ENCODE measurements around the gene TEAD3. TPM values are rescaled to one million over a fixed set of nuclear protein-coding genes. Genes with fewer than 3 reads are reported as not detected.

The TEAD3 gene
- total RNA-seq, 1 donor from 2014 or later, result 43.4 TPM

GRCh38 chr6:35451354-35452182 is 45.3 kb downstream of the TEAD3 start:
- Mint-ChIP-seq H3K9me3 (ENCODE audit: low read depth) (no peaks in the 10 kb centered on the region), H3K36me3 (ENCODE audit: insufficient read depth) (peaks cover 11% of the 10 kb centered on the region), H3K4me3 (ENCODE audit: low read depth) (peak overlapping the region; percentile 72), H3K4me1 (ENCODE audit: low read depth) (peaks cover 7% of the 10 kb centered on the region), H3K27me3 (peaks cover 21% of the 10 kb centered on the region), H3K27ac (no peak overlapping the region)
- DNase-seq (ENCODE audit: low spot score, unreplicated experiment), result no peak
- TF ChIP-seq CTCF (IDR thresholded peaks at IDR 0.05; ENCODE audit: unreplicated experiment), result no peak

GRCh38 chr6:35449287-35449881 is 47.5 kb downstream of the TEAD3 start:
- no peak for DNase-seq (ENCODE audit: low spot score, unreplicated experiment)
- Mint-ChIP-seq H3K9me3 (ENCODE audit: low read depth) (no peaks in the 10 kb centered on the region), H3K27ac (no peak overlapping the region), H3K4me3 (ENCODE audit: low read depth) (no peak overlapping the region), H3K4me1 (ENCODE audit: low read depth) (peaks cover 7% of the 10 kb centered on the region), H3K27me3 (peaks cover 21% of the 10 kb centered on the region), H3K36me3 (ENCODE audit: insufficient read depth) (no peaks in the 10 kb centered on the region)
- peak; percentile 73 for TF ChIP-seq CTCF (IDR thresholded peaks at IDR 0.05; ENCODE audit: unreplicated experiment)

GRCh38 chr6:35448191-35448590 is 48.7 kb downstream of the TEAD3 start:
- peaks cover 4% of the 10 kb centered on the region for H3K4me1 Mint-ChIP-seq (ENCODE audit: low read depth)
- H3K4me3 Mint-ChIP-seq (ENCODE audit: low read depth), result no peak overlapping the region
- DNase-seq (ENCODE audit: low spot score, unreplicated experiment), result no peak
- H3K27me3 Mint-ChIP-seq, result peaks cover 18% of the 10 kb centered on the region
- H3K27ac Mint-ChIP-seq, result no peak overlapping the region
- no peaks in the 10 kb centered on the region for H3K36me3 Mint-ChIP-seq (ENCODE audit: insufficient read depth)
- no peaks in the 10 kb centered on the region for H3K9me3 Mint-ChIP-seq (ENCODE audit: low read depth)
- TF ChIP-seq CTCF (IDR thresholded peaks at IDR 0.05; ENCODE audit: unreplicated experiment), result no peak

- TF ChIP-seq CTCF (IDR thresholded peaks at IDR 0.05; ENCODE audit: unreplicated experiment), result no peak
- no peaks in the 10 kb centered on the region for H3K36me3 Mint-ChIP-seq (ENCODE audit: insufficient read depth)
- DNase-seq (ENCODE audit: low spot score, unreplicated experiment), result no peak
- no peaks in the 10 kb centered on the region for H3K9me3 Mint-ChIP-seq (ENCODE audit: low read depth)
- H3K27ac Mint-ChIP-seq, result no peak overlapping the region
- peaks cover 7% of the 10 kb centered on the region for H3K27me3 Mint-ChIP-seq
- no peaks in the 10 kb centered on the region for H3K4me1 Mint-ChIP-seq (ENCODE audit: low read depth)
- no peak overlapping the region for H3K4me3 Mint-ChIP-seq (ENCODE audit: low read depth)
Measured at GRCh38 chr6:35445691-35446090, 51.2 kb downstream of the TEAD3 start.

- Mint-ChIP-seq H3K36me3 (ENCODE audit: insufficient read depth) (no peaks in the 10 kb centered on the region), H3K4me3 (ENCODE audit: low read depth) (no peak overlapping the region), H3K27me3 (no peaks in the 10 kb centered on the region), H3K27ac (no peak overlapping the region), H3K9me3 (ENCODE audit: low read depth) (no peaks in the 10 kb centered on the region), H3K4me1 (ENCODE audit: low read depth) (no peaks in the 10 kb centered on the region)
- DNase-seq (ENCODE audit: low spot score, unreplicated experiment), result no peak
- TF ChIP-seq CTCF (IDR thresholded peaks at IDR 0.05; ENCODE audit: unreplicated experiment), result no peak
Measured at GRCh38 chr6:35443341-35444030, 53.4 kb downstream of the TEAD3 start.

Measured in progenitor cell of endocrine pancreas (in vitro differentiated cells).